Endothelial cell of umbilical vein (primary cell): ENCODE results near the gene DISP3. TPM values are rescaled to one million over a fixed set of nuclear protein-coding genes. Genes with fewer than 3 reads are reported as not detected.

Experiments
- BruUV-seq: library from RNA; stranded (reverse); fragments of 400-500 nt; replicated peaks from 2 replicates; lab custom pipeline; 2021; lab: Mats Ljungman, UMichigan
- CTCF ChIA-PET: fragments of 300-600, 350-600 bp; sonication (Branson Sonifier 250); formaldehyde crosslinking; loops from one replicate; lab custom pipeline; 2021; ENCODE audit warnings: antibody characterized with exemption, inconsistent platforms; lab: Charles Lee
- POLR2A ChIA-PET: fragments of 300-600, 350-600 bp; sonication (Branson Sonifier 250); formaldehyde crosslinking; loops from one replicate; lab custom pipeline; 2021; ENCODE audit warnings: antibody characterized with exemption, inconsistent platforms; lab: Charles Lee
- DNase-seq: peaks from one replicate; pipeline ENCODE4 v3.0.0-alpha.2; 2011; ENCODE audit warnings: low read depth, low spot score
- FAIRE-seq: peaks from 2 replicates; lab custom pipeline; 2011; peaks lifted over from hg19 to GRCh38; lab: Jason Lieb, UNC
- H2AFZ ChIP-seq: 2 replicates; pipeline ENCODE4 v1.6.0; 2012; ENCODE audit warnings: low read depth, low read length, control low read depth, inconsistent platforms
- H3K27ac ChIP-seq: 2 replicates; pipeline ENCODE4 v1.5.1; 2011; ENCODE audit warnings: low read depth, mild to moderate bottlenecking, control low read depth, low read length, moderate library complexity; ENCODE audit not compliant: insufficient read depth
- H3K27me3 ChIP-seq, 2 experiments: 2 replicates each; pipeline versions ENCODE4 v1.6.0 to v1.6.1; 2011; ENCODE audit warnings: low read length in 2 of 2, mixed read lengths in 1 of 2; ENCODE audit not compliant: control insufficient read depth in 2 of 2, insufficient read depth in 2 of 2
- H3K36me3 ChIP-seq, 2 experiments: 2 replicates in 1 of 2; 3 replicates in 1 of 2; pipeline ENCODE4 v1.5.1; 2011; ENCODE audit warnings: low read length in 2 of 2, mild to moderate bottlenecking in 1 of 2, moderate library complexity in 1 of 2; ENCODE audit not compliant: control insufficient read depth in 2 of 2, insufficient read depth in 2 of 2; ENCODE audit errors: extremely low read depth in 1 of 2
- H3K4me1 ChIP-seq: 3 replicates; pipeline ENCODE4 v1.5.1; 2011; ENCODE audit warnings: mild to moderate bottlenecking, low read length; ENCODE audit not compliant: control insufficient read depth, insufficient read depth; ENCODE audit errors: extremely low read depth
- H3K4me2 ChIP-seq: 2 replicates; pipeline ENCODE4 v1.6.1; 2011; ENCODE audit warnings: low read length, control low read depth, mixed read lengths; ENCODE audit not compliant: insufficient read depth
- H3K4me3 ChIP-seq, 3 experiments: fragments of 200-600 bp in 1 of 3; sonication (generic), shearing (Covaris generic) in 1 of 3; replicated peaks in 1 of 3; 2 replicates each; pipeline ENCODE4 v1.5.1; 2011 to 2016; ENCODE audit warnings: control low read depth in 3 of 3, low read length in 3 of 3, mild to moderate bottlenecking in 2 of 3, inconsistent platforms in 1 of 3, low read depth in 1 of 3, moderate library complexity in 1 of 3; ENCODE audit not compliant: insufficient read depth in 1 of 3
- H3K79me2 ChIP-seq: 2 replicates; pipeline ENCODE4 v1.6.0; 2012; ENCODE audit warnings: low read length, inconsistent platforms; ENCODE audit not compliant: control insufficient read depth, insufficient read depth
- H3K9ac ChIP-seq: replicated peaks from 2 replicates; pipeline ENCODE3; 2011; ENCODE audit warnings: low read length, control low read depth; ENCODE audit not compliant: insufficient read depth; ENCODE audit errors: extremely low read depth
- H3K9me1 ChIP-seq: replicated peaks from 3 replicates; pipeline ENCODE4 v1.6.0; 2011; ENCODE audit warnings: mild to moderate bottlenecking, low read length; ENCODE audit not compliant: control insufficient read depth, insufficient read depth; ENCODE audit errors: extremely low read depth
- H3K9me3 ChIP-seq: replicated peaks from 2 replicates; pipeline ENCODE4 v1.5.1; 2012; ENCODE audit warnings: low read length, inconsistent platforms; ENCODE audit not compliant: control insufficient read depth, insufficient read depth
- H4K20me1 ChIP-seq: replicated peaks from 2 replicates; pipeline ENCODE3; 2011; ENCODE audit warnings: mild to moderate bottlenecking, low read length; ENCODE audit not compliant: control insufficient read depth, insufficient read depth; ENCODE audit errors: extremely low read depth
- CTCF ChIP-seq, 2 donors: IDR thresholded peaks; 1 replicate in 1 of 2; 2 replicates in 1 of 2; pipeline ENCODE4 v1.5.1; 2011; ENCODE audit warnings: low read length in 2 of 2, mild to moderate bottlenecking in 2 of 2, moderate library complexity in 2 of 2, control low read depth in 1 of 2, inconsistent platforms in 1 of 2, low read depth in 1 of 2; ENCODE audit not compliant: insufficient read depth in 1 of 2; ENCODE audit errors: extremely low read depth in 1 of 2
- FOS ChIP-seq: IDR thresholded peaks from 2 replicates; pipeline ENCODE4 v1.6.1; 2011; ENCODE audit warnings: mild to moderate bottlenecking, low read length, moderate library complexity, borderline replicate concordance; ENCODE audit not compliant: insufficient read depth
- GATA2 ChIP-seq: IDR thresholded peaks from 2 replicates; pipeline ENCODE4 v1.7.0; 2011; ENCODE audit warnings: low read depth, mild to moderate bottlenecking, moderate library complexity, mixed read lengths, low read length; ENCODE audit not compliant: insufficient read length, insufficient read depth
- MAX ChIP-seq: IDR thresholded peaks from 2 replicates; pipeline ENCODE4 v1.6.1; 2011; ENCODE audit not compliant: insufficient read depth, insufficient read length
- MYC ChIP-seq: IDR thresholded peaks from one replicate; pipeline ENCODE4 v1.6.1; 2011; ENCODE audit warnings: mild to moderate bottlenecking, low read depth, low read length
- POLR2AphosphoS5 ChIP-seq: IDR thresholded peaks from 2 replicates; pipeline ENCODE4 v1.6.1; 2012; ENCODE audit warnings: low read depth, mild to moderate bottlenecking, control low read depth, low read length, moderate library complexity; ENCODE audit not compliant: insufficient read depth
- dilution Hi-C: fragments of 300-500 bp; cut with MboI; formaldehyde crosslinking; loops from one replicate; pipeline ENCODE4 v1.15.0; 2019; ENCODE audit warnings: low sequenced_read_pairs; ENCODE audit not compliant: extremely low pct_ligation_motif_present
- intact Hi-C: fragments of 100-400 bp; cut with micrococcal nuclease; formaldehyde crosslinking; loops from one replicate; pipeline ENCODE4 v1.10.0; 2022
- polyA plus RNA-seq, 4 experiments: library from polyadenylated mRNA; depleted of rRNA in 3 of 4; stranded (reverse) in 3 of 4; unstranded in 1 of 4; fragments of >200 nt; gene quantifications; 2 replicates each; pipeline versions ENCODE4 v1.2.1 to v1.2.3, GENCODE V29; 2011 to 2012; ENCODE audit warnings: missing spikeins in 1 of 4
- total RNA-seq: library from RNA; stranded (reverse); gene quantifications from 2 replicates; pipeline ENCODE4 v1.2.3, GENCODE V29; 2021

The DISP3 gene
- total and polyA plus RNA-seq, 2 donors (not counting 3 experiments of a cell fraction or from before 2014, with no cell fraction given) = 0.26 to 0.49 TPM

GRCh38 chr1:11564237-11564636 lies 85.3 kb downstream of the DISP3 start:
- ChIA-PET POLR2A (interaction anchor here (0.6 kb wide), 1 partner anchor 214 kb away, joined by 3 read pairs; no protein-coding TSS in a partner anchor), CTCF (interaction anchor here (1.0 kb wide), 1 partner anchor 10 kb away, joined by 3 read pairs; no protein-coding TSS in a partner anchor)
- Histone ChIP-seq H3K27ac (no peak overlapping the region), H3K27me3 (no peaks in the 10 kb centered on the region), H3K4me2 (no peak overlapping the region), H3K4me3 (no peak overlapping the region), H3K79me2 (no peaks in the 10 kb centered on the region), H2AFZ (no peak overlapping the region), H3K9me1 (no peaks in the 10 kb centered on the region), H3K9me3 (no peaks in the 10 kb centered on the region), H3K9ac (no peak overlapping the region), H3K4me1 (no peaks in the 10 kb centered on the region), H4K20me1 (no peaks in the 10 kb centered on the region), H3K36me3 (no peaks in the 10 kb centered on the region)
- dilution Hi-C loops (no loop called here), intact Hi-C loops (no loop called here)
- DNase-seq (no peak), FAIRE-seq (no peak)
- BruUV-seq = no TSS peak
- TF ChIP-seq FOS = no peak
- no peak for TF ChIP-seq MYC
- TF ChIP-seq MAX = no peak
- no peak for TF ChIP-seq GATA2

- H3K27me3 ChIP-seq = no peaks in the 10 kb centered on the region
- no peak overlapping the region for H3K4me2 ChIP-seq
- intact Hi-C loops (no loop called here), dilution Hi-C loops (no loop called here)
- H3K36me3 ChIP-seq = no peaks in the 10 kb centered on the region
- H3K4me3 ChIP-seq = no peak overlapping the region
- H3K79me2 ChIP-seq = no peaks in the 10 kb centered on the region
- no peak overlapping the region for H3K27ac ChIP-seq
- no peak overlapping the region for H2AFZ ChIP-seq
- H3K9ac ChIP-seq = no peak overlapping the region
- H3K9me3 ChIP-seq = no peaks in the 10 kb centered on the region
- TF ChIP-seq MYC (no peak), MAX (no peak), POLR2AphosphoS5 (no peak), CTCF (IDR thresholded peaks at IDR 0.05; ENCODE audit: extremely low read depth in 1 of 2, insufficient read depth in 1 of 2, low read depth in 1 of 2, low read length in 2 of 2) (no peak), FOS (no peak)
- H4K20me1 ChIP-seq = no peaks in the 10 kb centered on the region
- POLR2A ChIA-PET = no interaction called here
- CTCF ChIA-PET = interaction anchor here (0.9 kb wide), 1 partner anchor 529 kb away, joined by 3 read pairs; no protein-coding TSS in a partner anchor
- no peaks in the 10 kb centered on the region for H3K9me1 ChIP-seq
- no peaks in the 10 kb centered on the region for H3K4me1 ChIP-seq
- no peak for FAIRE-seq
- no peak for DNase-seq
- no TSS peak for BruUV-seq
Observed at GRCh38 chr1:11566042-11566850, 87.3 kb downstream of the DISP3 start.
